AG09319 (cell line): ENCODE results near the gene KCNT1.

Source experiments
- DNase-seq: peaks from one replicate; pipeline ENCODE4 v3.0.0-alpha.2; 2010; ENCODE audit warnings: low read depth; ENCODE audit errors: extremely low read depth
- TF ChIP-seq, protein P1 (sequence below): IDR thresholded peaks from 2 replicates; pipeline ENCODE4 v1.5.1; 2011; ENCODE audit warnings: low read depth, mild to moderate bottlenecking, inconsistent platforms, low read length, moderate library complexity

The KCNT1 gene

DNA sequence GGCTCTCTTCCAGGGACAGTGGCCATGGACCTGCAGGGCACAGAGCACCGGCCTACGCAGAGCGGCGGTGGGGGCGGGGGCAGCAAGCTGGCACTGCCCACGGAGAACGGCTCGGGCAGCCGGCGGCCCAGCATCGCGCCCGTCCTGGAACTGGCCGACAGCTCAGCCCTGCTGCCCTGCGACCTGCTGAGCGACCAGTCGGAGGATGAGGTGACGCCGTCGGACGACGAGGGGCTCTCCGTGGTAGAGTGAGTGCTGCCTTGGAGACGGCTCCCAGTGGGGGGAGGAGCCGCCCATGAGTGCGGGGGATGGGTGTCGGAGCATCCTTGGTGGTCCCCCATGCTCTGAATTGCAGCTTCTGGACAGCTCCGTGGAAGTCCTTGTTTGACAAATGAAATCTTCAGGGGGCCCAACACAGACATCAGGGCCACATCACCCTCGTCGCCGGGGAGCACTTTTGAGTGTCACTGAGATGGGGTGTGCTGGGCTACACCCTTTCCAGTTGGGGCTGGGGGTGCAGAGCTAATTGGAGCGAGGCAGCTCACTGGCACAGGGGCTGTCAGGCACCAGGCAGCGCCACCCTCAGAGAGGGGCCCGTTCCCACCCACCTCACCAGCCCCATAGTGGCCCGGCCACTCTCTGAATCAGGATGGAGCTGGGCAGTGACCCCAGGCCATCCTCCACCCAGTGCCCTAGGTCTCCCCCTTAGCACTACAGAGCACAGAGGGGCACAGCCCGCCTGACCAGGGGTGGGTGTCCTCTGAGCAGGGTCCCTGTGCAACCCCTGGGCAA lies 70.9 kb downstream of the KCNT1 start:
- DNase-seq: no peak
- TF ChIP-seq, protein P1, sequence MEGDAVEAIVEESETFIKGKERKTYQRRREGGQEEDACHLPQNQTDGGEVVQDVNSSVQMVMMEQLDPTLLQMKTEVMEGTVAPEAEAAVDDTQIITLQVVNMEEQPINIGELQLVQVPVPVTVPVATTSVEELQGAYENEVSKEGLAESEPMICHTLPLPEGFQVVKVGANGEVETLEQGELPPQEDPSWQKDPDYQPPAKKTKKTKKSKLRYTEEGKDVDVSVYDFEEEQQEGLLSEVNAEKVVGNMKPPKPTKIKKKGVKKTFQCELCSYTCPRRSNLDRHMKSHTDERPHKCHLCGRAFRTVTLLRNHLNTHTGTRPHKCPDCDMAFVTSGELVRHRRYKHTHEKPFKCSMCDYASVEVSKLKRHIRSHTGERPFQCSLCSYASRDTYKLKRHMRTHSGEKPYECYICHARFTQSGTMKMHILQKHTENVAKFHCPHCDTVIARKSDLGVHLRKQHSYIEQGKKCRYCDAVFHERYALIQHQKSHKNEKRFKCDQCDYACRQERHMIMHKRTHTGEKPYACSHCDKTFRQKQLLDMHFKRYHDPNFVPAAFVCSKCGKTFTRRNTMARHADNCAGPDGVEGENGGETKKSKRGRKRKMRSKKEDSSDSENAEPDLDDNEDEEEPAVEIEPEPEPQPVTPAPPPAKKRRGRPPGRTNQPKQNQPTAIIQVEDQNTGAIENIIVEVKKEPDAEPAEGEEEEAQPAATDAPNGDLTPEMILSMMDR: no peak

DNA sequence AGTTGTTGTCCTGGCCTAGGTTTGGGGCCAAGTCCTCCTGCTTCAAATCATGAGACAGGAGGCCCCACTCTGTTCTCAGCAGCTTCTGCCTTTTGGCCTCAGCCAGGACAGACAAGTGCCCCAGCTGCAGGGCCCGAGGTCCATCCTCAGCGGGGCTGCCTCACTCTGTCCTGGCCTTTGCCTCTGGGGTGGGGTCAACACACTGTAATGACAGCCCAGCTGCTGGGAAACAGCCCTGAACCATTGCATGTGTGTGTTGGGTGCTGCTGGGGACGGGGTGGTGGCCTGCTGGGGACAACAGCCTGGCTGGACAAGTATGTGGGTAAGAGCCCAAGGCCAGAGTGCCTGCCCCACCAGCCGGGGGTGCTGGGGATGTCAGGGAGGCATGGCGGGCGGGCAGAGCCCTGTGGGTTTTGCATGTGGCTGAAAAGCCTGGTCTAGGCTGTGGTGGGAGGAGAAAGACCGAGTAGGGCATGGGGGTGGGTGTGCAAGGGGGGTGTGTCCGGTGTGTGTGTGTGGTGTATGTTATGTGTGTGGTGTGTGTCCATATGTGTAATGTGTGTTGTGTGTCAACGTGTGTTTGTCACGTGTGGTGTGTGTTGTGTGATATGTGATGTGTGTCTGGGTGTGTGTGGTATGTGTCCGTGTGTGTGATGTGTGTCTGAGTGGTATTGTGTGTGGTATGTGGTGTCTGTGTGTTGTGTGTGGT lies 71.7 kb downstream of the KCNT1 start:
- TF ChIP-seq, protein P1: no peak
- DNase-seq: no peak

DNA sequence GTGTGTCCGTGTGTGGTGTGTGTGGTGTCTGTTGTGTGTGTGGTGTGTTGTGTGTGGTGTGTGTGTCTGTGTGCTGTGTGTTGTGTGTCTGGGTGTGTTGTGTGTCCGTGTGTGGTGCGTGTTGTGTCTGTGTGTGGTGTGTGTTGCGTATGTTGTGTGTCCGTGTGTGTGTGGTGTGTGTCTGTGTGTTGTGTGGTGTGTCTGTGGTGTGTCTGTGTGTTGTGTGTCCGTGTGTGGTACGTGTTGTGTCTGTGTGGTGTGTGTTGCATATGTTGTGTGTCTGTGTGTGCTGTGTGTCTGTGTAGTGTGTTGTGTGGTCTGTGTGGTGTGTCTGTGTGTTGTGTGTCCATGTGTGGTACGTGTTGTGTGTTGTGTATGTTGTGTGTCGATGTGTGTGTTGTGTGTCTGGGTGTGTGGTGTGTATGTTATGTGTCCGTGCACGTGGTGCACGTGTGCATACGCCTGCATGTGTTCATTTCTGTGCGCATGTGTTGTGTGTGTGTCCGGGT lies 72.3 kb downstream of the KCNT1 start:
- no peak for DNase-seq
- TF ChIP-seq, protein P1: no peak

DNA sequence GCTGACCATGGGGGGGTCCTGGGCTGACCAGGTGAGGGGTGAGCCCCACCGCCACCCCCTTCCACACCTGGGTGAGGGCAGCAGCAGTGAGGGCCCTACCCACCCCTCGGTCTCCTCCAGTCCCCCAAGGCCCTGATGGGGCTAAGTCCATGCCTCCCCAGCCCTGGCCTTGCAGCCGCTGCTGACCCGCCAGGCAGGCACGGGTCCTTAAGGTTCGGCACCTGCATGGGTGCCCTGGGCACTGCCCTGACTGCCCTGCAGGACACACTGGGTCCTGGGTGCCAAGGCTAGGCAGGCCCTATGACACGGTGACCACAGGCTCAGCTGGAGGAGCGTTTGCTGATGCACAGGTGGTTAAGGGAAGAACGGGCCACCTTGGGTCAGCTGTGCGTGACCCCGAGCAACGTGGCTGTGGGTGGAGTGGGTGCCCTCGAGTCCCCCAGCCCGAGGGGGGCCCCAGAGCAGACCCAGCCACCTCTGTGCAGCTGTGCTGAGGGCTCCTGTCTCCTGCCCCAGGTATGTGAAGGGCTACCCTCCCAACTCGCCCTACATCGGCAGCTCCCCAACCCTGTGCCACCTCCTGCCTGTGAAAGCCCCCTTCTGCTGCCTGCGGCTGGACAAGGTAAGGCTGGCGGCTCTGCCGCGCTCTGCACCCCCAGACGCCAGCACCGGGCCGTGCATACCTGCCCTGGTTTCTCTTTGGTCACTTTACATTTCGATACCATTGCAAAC lies 73.0 kb downstream of the KCNT1 start:
- DNase-seq: no peak
- TF ChIP-seq, protein P1: no peak

DNA sequence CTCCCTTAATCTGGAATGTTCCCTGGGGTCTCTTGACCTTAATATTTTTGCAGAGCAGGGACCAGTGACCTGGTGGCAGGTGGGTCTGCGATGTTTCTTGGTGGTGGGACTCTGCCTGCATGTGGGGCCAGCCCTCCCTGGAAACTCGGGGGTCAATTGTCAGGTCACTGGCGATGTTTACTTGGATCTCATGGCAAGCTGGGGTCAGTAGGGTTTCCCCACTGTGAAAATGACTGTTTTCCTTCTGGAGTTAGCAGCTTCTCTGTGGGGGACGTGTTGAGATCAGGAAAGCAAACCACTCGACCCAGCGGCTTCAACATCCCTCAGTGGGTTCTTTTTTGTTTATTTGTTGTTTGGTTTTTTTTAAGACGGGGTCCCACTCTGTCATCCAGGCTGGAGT lies 73.9 kb downstream of the KCNT1 start:
- no peak for DNase-seq

DNA sequence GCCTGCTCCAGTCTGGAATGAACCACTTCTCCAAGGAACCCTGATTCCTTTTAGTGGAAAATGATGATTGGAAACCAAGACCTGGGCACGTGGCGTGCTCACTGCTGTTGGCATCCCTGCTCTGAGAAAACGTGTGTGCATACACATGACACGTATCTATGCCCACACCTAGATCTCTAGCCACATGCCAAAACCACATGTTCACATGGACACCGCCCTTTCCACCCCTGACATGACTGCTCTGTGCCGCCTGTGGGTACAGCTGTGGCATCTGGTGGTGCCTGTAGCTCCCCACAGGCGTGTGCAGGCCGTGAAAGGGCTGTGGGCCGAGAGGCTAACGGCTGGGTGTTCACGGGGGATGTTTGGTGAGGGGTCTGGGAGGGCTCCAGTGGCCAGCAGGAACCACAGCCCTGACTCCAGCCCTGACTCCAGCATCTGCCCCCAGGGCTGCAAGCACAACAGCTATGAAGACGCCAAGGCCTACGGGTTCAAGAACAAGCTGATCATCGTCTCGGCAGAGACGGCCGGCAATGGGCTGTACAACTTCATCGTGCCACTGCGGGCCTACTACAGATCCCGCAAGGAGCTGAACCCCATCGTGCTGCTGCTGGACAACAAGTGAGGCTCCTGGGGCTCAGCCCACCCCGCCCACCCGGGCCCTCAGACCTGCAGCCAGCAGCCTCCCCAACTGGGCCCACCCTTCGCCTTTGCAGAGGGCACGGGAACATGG lies 75.1 kb downstream of the KCNT1 start:
- TF ChIP-seq, protein P1: no peak
- no peak for DNase-seq

More for the DNA sequence above, 73.9 kb downstream of the KCNT1 start:
- TF ChIP-seq, protein P1: no peak
